B cell (primary cell): ENCODE results near the gene MRPL41. TPM values are rescaled to one million over a fixed set of nuclear protein-coding genes. Genes with fewer than 3 reads are reported as not detected.

Experiments used
- ATAC-seq: fragments of 200-7000 bp; cut with Tn5 transposase; one replicate; pipeline ENCODE4 v1.10.0; 2021; ENCODE audit warnings: low read depth, mild to moderate bottlenecking, moderate number of reproducible peaks, moderate library complexity
- CTCF ChIA-PET: fragments of 350-600 bp; sonication (Branson Sonifier 250); formaldehyde crosslinking; loops from one replicate; lab custom pipeline; 2021; ENCODE audit warnings: antibody characterized with exemption, inconsistent platforms; lab: Charles Lee
- POLR2A ChIA-PET: fragments of 350-600 bp; sonication (Branson Sonifier 250); formaldehyde crosslinking; loops from one replicate; lab custom pipeline; 2021; ENCODE audit warnings: antibody characterized with exemption; lab: Charles Lee
- DNase-seq: peaks from one replicate; pipeline ENCODE4 v3.0.0; 2013
- H2AFZ ChIP-seq: 2 replicates; pipeline ENCODE4 v1.6.1; 2012; ENCODE audit warnings: mild to moderate bottlenecking, low read depth, low read length; ENCODE audit not compliant: insufficient read depth, poor library complexity, severe bottlenecking
- H3K27ac ChIP-seq, 2 donors: 1 replicate in 1 of 2; 2 replicates in 1 of 2; pipeline ENCODE4 v1.5.1; 2012 to 2013; ENCODE audit warnings: low read length in 2 of 2, mild to moderate bottlenecking in 2 of 2, moderate library complexity in 1 of 2
- H3K27me3 ChIP-seq, 4 experiments: fragments of 200-600 bp in 1 of 4; sonication (generic) in 1 of 4; replicated peaks in 1 of 4; 1 replicate in 2 of 4; 2 replicates in 2 of 4; pipeline versions ENCODE4 v1.6.1 to v1.7.0; 2013 to 2016; ENCODE audit warnings: low read length in 3 of 4, mild to moderate bottlenecking in 2 of 4, mixed read lengths in 1 of 4, moderate library complexity in 1 of 4; ENCODE audit not compliant: insufficient read depth in 4 of 4, control insufficient read depth in 3 of 4; ENCODE audit errors: control extremely low read depth in 1 of 4
- H3K36me3 ChIP-seq, 2 experiments: replicated peaks in 1 of 2; 1 replicate in 1 of 2; 2 replicates in 1 of 2; pipeline versions ENCODE4 v1.6.1 to v1.7.1; 2013; ENCODE audit warnings: low read length in 1 of 2; ENCODE audit not compliant: insufficient read depth in 2 of 2, control insufficient read depth in 1 of 2; ENCODE audit errors: control extremely low read depth in 1 of 2, extremely low read depth in 1 of 2
- H3K4me1 ChIP-seq, 2 donors: fragments of 200-600 bp in 1 of 2; sonication (generic) in 1 of 2; 1 replicate in 1 of 2; 2 replicates in 1 of 2; pipeline versions ENCODE4 v1.5.1 to v1.6.1; 2013 to 2017; ENCODE audit warnings: low read length in 2 of 2; ENCODE audit not compliant: control insufficient read depth in 2 of 2, insufficient read depth in 2 of 2
- H3K4me2 ChIP-seq: replicated peaks from 2 replicates; pipeline ENCODE3; 2012; ENCODE audit warnings: mild to moderate bottlenecking, low read depth, low read length; ENCODE audit not compliant: poor library complexity, severe bottlenecking
- H3K4me3 ChIP-seq, 5 experiments: fragments of 200-600 bp in 1 of 5; sonication (generic) in 1 of 5; 1 replicate in 3 of 5; 2 replicates in 2 of 5; pipeline versions ENCODE4 v1.5.1 to v1.7.0; 2011 to 2016; ENCODE audit warnings: low read length in 4 of 5, mild to moderate bottlenecking in 4 of 5, low read depth in 2 of 5, control low read depth in 1 of 5, moderate library complexity in 1 of 5; ENCODE audit not compliant: insufficient read depth in 1 of 5; ENCODE audit errors: control extremely low read depth in 1 of 5, extremely low read depth in 1 of 5
- H3K79me2 ChIP-seq: fragments of 200-600 bp; sonication (generic); one replicate; pipeline ENCODE4 v1.6.0; 2016; ENCODE audit warnings: low read length; ENCODE audit not compliant: control insufficient read depth, insufficient read depth
- H3K9ac ChIP-seq: fragments of 200-600 bp; sonication (generic); 2 replicates; pipeline ENCODE4 v1.6.1; 2017; ENCODE audit warnings: mild to moderate bottlenecking, low read length, moderate library complexity
- H3K9me3 ChIP-seq, 3 donors: one replicate each; pipeline versions ENCODE4 v1.6.1 to v1.7.1; 2013; ENCODE audit warnings: low read length in 2 of 3; ENCODE audit not compliant: control insufficient read depth in 2 of 3, insufficient read depth in 1 of 3; ENCODE audit errors: control extremely low read depth in 1 of 3
- H4K20me1 ChIP-seq: 2 replicates; pipeline ENCODE4 v1.6.0; 2012; ENCODE audit warnings: mild to moderate bottlenecking, low read length; ENCODE audit not compliant: insufficient read depth, control insufficient read depth, poor library complexity, severe bottlenecking
- H3K27ac Mint-ChIP-seq: one replicate; pipeline ENCODE4 v1.8.0; 2021; ENCODE audit warnings: mixed read lengths
- H3K27me3 Mint-ChIP-seq: one replicate; pipeline ENCODE4 v1.8.0; 2021; ENCODE audit warnings: mixed read lengths
- H3K4me1 Mint-ChIP-seq: one replicate; pipeline ENCODE4 v1.8.0; 2021; ENCODE audit warnings: mixed read lengths
- H3K4me3 Mint-ChIP-seq: one replicate; pipeline ENCODE4 v1.8.0; 2021; ENCODE audit warnings: mixed read lengths
- H3K9me3 Mint-ChIP-seq: one replicate; pipeline ENCODE4 v1.8.0; 2022; ENCODE audit warnings: mixed read lengths; ENCODE audit not compliant: insufficient read depth
- EZH2 ChIP-seq: IDR thresholded peaks from 2 replicates; pipeline ENCODE4 v1.6.1; 2012; ENCODE audit warnings: borderline replicate concordance, low read depth, mild to moderate bottlenecking, moderate library complexity, low read length; ENCODE audit not compliant: insufficient read depth, poor library complexity, severe bottlenecking
- WGBS: methylation state at CpG from one replicate; pipeline ENCODE4 v1.1.5; 2013; ENCODE audit warnings: missing lambda C conversion rate; ENCODE audit not compliant: insufficient coverage; 5-methylcytosine and 5-hydroxymethylcytosine counted together
- intact Hi-C: fragments of 100-400 bp; cut with micrococcal nuclease; formaldehyde crosslinking; loops from one replicate; pipeline ENCODE4 v1.10.0; 2022
- polyA plus RNA-seq: library from polyadenylated mRNA; depleted of rRNA; stranded (reverse); fragments of >200 nt; gene quantifications from 2 replicates; pipeline ENCODE4 v1.2.3, GENCODE V29; 2012
- total RNA-seq, 2 donors: library from RNA; stranded (reverse); fragments of 120-200 nt in 1 of 2; gene quantifications; 1 replicate in 1 of 2; 2 replicates in 1 of 2; pipeline versions ENCODE4 v1.2.3 to v1.2.4, GENCODE V29; 2013 to 2022
- TF ChIP-seq, protein P1 (sequence below): fragments of 200-600 bp; IDR thresholded peaks from one replicate; pipeline ENCODE4 v1.8.0; 2022; ENCODE audit warnings: antibody characterized with exemption, mild to moderate bottlenecking

Gene MRPL41
- total and polyA plus RNA-seq, 2 donors (not counting 1 experiment from before 2014, with no cell fraction given): 59.2 to 70.9 TPM

DNA sequence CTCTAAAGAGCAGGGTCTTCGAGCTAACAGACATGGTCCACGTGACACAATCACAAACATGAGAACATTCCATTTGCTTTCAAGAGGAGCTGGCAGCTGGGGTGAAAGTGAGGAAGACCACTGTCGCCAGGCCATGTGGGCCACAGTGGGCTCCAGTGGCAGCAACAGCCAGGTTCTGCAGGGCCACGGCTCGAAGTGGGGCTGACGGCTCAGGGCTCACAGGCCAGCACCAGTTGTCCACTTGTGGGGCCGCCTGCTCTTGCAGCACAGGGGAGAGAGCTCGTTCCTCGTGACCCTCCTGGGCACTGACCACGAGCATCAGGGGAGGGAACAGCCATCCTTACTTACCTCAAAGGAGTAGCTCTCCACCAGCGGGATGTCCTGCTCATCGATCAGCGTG lies 36.6 kb downstream of the MRPL41 start:
- Histone ChIP-seq H3K36me3 (peaks cover 0 to 36% of the 10 kb centered on the region in 2 experiments), H2AFZ (no peak overlapping the region), H3K4me3 (no peak overlapping the region), H3K27me3 (no peaks in the 10 kb centered on the region), H3K9me3 (no peaks in the 10 kb centered on the region), H3K79me2 (peaks cover 13% of the 10 kb centered on the region), H3K4me1 (peaks cover 9 to 15% of the 10 kb centered on the region in 2 donors), H3K27ac (no peak overlapping the region), H3K4me2 (no peak overlapping the region), H4K20me1 (peaks cover 5% of the 10 kb centered on the region), H3K9ac (no peak overlapping the region)
- H3K27ac Mint-ChIP-seq: peak overlapping the region; percentile 20
- ATAC-seq (no peak), DNase-seq (no peak)
- WGBS: over 99% methylated on average over 6 of the region's 13 CpGs
- H3K4me1 Mint-ChIP-seq: peaks cover 12% of the 10 kb centered on the region
- H3K27me3 Mint-ChIP-seq: no peaks in the 10 kb centered on the region
- H3K9me3 Mint-ChIP-seq: no peaks in the 10 kb centered on the region
- peak overlapping the region; percentile 85 for H3K4me3 Mint-ChIP-seq
- intact Hi-C loops: no loop called here
- POLR2A ChIA-PET: interaction anchor here (0.6 kb wide), 1 partner anchor 66 kb away, joined by 3 read pairs; no protein-coding TSS in a partner anchor
- TF ChIP-seq, protein P1, sequence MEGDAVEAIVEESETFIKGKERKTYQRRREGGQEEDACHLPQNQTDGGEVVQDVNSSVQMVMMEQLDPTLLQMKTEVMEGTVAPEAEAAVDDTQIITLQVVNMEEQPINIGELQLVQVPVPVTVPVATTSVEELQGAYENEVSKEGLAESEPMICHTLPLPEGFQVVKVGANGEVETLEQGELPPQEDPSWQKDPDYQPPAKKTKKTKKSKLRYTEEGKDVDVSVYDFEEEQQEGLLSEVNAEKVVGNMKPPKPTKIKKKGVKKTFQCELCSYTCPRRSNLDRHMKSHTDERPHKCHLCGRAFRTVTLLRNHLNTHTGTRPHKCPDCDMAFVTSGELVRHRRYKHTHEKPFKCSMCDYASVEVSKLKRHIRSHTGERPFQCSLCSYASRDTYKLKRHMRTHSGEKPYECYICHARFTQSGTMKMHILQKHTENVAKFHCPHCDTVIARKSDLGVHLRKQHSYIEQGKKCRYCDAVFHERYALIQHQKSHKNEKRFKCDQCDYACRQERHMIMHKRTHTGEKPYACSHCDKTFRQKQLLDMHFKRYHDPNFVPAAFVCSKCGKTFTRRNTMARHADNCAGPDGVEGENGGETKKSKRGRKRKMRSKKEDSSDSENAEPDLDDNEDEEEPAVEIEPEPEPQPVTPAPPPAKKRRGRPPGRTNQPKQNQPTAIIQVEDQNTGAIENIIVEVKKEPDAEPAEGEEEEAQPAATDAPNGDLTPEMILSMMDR: no peak
- TF ChIP-seq EZH2: no peak
- CTCF ChIA-PET: interaction anchor here (0.5 to 2.0 kb wide), 5 partner anchors 9 to 85 kb away, joined by 3 to 13 read pairs (median 5); partner anchors contain the start of gene DPH7

DNA sequence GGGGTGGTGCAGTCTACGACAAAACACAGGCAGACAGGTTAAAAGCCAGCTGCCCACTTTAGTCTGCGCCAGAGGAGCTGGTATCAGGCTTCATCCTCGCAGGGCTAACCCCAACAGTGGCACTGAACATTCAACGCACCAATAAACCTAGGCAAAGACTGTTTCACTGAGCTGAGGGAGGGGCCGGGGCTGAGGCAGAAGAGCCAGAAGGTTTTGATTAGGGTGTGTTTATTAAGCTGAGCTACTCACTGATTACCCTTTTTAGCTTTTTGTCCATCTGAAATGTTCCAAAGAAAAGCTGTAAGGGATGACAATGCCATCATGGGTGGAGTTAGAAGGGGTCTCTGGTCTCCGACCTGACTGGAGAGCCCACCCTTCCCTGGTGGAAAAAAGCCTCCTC lies 37.2 kb downstream of the MRPL41 start:
- TF ChIP-seq EZH2: no peak
- TF ChIP-seq, protein P1: no peak
- H3K36me3 ChIP-seq: peaks cover 0 to 31% of the 10 kb centered on the region in 2 experiments
- no peak overlapping the region for H3K4me3 ChIP-seq
- H3K4me1 ChIP-seq: peaks cover 9 to 15% of the 10 kb centered on the region in 2 donors
- peaks cover 5% of the 10 kb centered on the region for H4K20me1 ChIP-seq
- H3K9me3 ChIP-seq: no peaks in the 10 kb centered on the region
- H3K27ac ChIP-seq: no peak overlapping the region
- H3K9ac ChIP-seq: no peak overlapping the region
- DNase-seq: no peak
- Mint-ChIP-seq H3K27me3 (no peaks in the 10 kb centered on the region), H3K27ac (no peak overlapping the region), H3K4me1 (peaks cover 12% of the 10 kb centered on the region), H3K9me3 (no peaks in the 10 kb centered on the region), H3K4me3 (peak overlapping the region; percentile 85)
- ChIA-PET CTCF (interaction anchor here (2.0 kb wide), 2 partner anchors 10 to 84 kb away, joined by 6 to 13 read pairs; partner anchors contain the start of gene DPH7), POLR2A (no interaction called here)
- H3K79me2 ChIP-seq: peaks cover 13% of the 10 kb centered on the region
- WGBS: 95% methylated on average over 4 of the region's 6 CpGs
- peak overlapping the region; percentile 93 for H3K4me2 ChIP-seq
- intact Hi-C loops: no loop called here
- no peaks in the 10 kb centered on the region for H3K27me3 ChIP-seq
- H2AFZ ChIP-seq: no peak overlapping the region
- no peak for ATAC-seq
